IMR-90 (cell line): ENCODE measurements around the gene CPSF4. TPM values are rescaled to one million over a fixed set of nuclear protein-coding genes. Genes with fewer than 3 reads are reported as not detected.

Experiments used
- ATAC-seq: fragments of 200-7000 bp; cut with Tn5 transposase; 2 replicates; pipeline ENCODE4 v1.9.1; 2020; ENCODE audit warnings: low read depth, mild to moderate bottlenecking, moderate library complexity
- BruUV-seq: library from RNA; stranded (reverse); fragments of 400-500 nt; replicated peaks from 2 replicates; lab custom pipeline; 2021; lab: Mats Ljungman, UMichigan
- CTCF ChIA-PET: fragments of 300-600 bp; formaldehyde crosslinking; extraction: SDS; loops from one replicate; lab custom pipeline; 2021; ENCODE audit warnings: antibody characterized with exemption; lab: Yijun Ruan, JAX
- POLR2A ChIA-PET: fragments of 300-600 bp; sonication (Branson Sonifier 250); formaldehyde crosslinking; loops from one replicate; lab custom pipeline; 2022; ENCODE audit warnings: antibody characterized with exemption; ENCODE audit not compliant: unreplicated experiment; lab: Charles Lee
- DNase-seq: peaks from one replicate; pipeline ENCODE4 v3.0.0; 2013
- H2AFZ ChIP-seq: replicated peaks from 2 replicates; pipeline ENCODE3; 2013; ENCODE audit warnings: low read length, mild to moderate bottlenecking; ENCODE audit not compliant: poor library complexity
- H2AK5ac ChIP-seq: 2 replicates; pipeline ENCODE4 v1.6.1; 2013; ENCODE audit warnings: low read depth, low read length, inconsistent platforms
- H2AK9ac ChIP-seq: replicated peaks from 2 replicates; pipeline ENCODE3; 2013; ENCODE audit warnings: mild to moderate bottlenecking, low read depth, low read length, moderate library complexity; ENCODE audit not compliant: poor library complexity
- H2BK120ac ChIP-seq: 2 replicates; pipeline ENCODE4 v1.6.1; 2013; ENCODE audit warnings: low read depth, low read length, inconsistent platforms
- H2BK15ac ChIP-seq: 3 replicates; pipeline ENCODE4 v1.6.1; 2013; ENCODE audit warnings: low read depth, low read length, inconsistent platforms
- H2BK20ac ChIP-seq: 2 replicates; pipeline ENCODE4 v1.6.1; 2013; ENCODE audit warnings: low read depth, mild to moderate bottlenecking, inconsistent platforms, low read length, moderate library complexity
- H2BK5ac ChIP-seq: 2 replicates; pipeline ENCODE4 v1.6.1; 2013; ENCODE audit warnings: mild to moderate bottlenecking, low read depth, low read length, inconsistent platforms; ENCODE audit not compliant: poor library complexity, severe bottlenecking
- H3K14ac ChIP-seq: replicated peaks from 2 replicates; pipeline ENCODE4 v1.6.1; 2013; ENCODE audit warnings: low read depth, low read length, inconsistent platforms
- H3K18ac ChIP-seq: 2 replicates; pipeline ENCODE4 v1.6.1; 2013; ENCODE audit warnings: low read depth, low read length, control low read depth
- H3K23ac ChIP-seq: 2 replicates; pipeline ENCODE4 v1.6.1; 2013; ENCODE audit warnings: low read depth, low read length, inconsistent platforms
- H3K27ac ChIP-seq: 2 replicates; pipeline ENCODE4 v1.5.1; 2013; ENCODE audit warnings: mild to moderate bottlenecking, control low read depth, low read length; ENCODE audit not compliant: insufficient read depth
- H3K27me3 ChIP-seq: 2 replicates; pipeline ENCODE4 v1.6.1; 2013; ENCODE audit warnings: low read length; ENCODE audit not compliant: control insufficient read depth, insufficient read depth
- H3K36me3 ChIP-seq: 2 replicates; pipeline ENCODE4 v1.6.1; 2013; ENCODE audit warnings: low read length, mixed read lengths; ENCODE audit not compliant: control insufficient read depth, insufficient read depth
- H3K4ac ChIP-seq: 2 replicates; pipeline ENCODE4 v1.6.1; 2013; ENCODE audit warnings: low read depth, low read length, inconsistent platforms
- H3K4me1 ChIP-seq: 2 replicates; pipeline ENCODE4 v1.6.1; 2013; ENCODE audit warnings: low read length, mixed read lengths; ENCODE audit not compliant: control insufficient read depth, insufficient read depth
- H3K4me2 ChIP-seq: 2 replicates; pipeline ENCODE4 v1.6.1; 2013; ENCODE audit warnings: low read depth, mild to moderate bottlenecking, control low read depth, low read length, moderate library complexity
- H3K4me3 ChIP-seq: 2 replicates; pipeline ENCODE4 v1.5.1; 2013; ENCODE audit warnings: low read depth, mild to moderate bottlenecking, control low read depth, low read length, moderate library complexity; ENCODE audit not compliant: insufficient read depth
- H3K56ac ChIP-seq: 2 replicates; pipeline ENCODE4 v1.6.1; 2013; ENCODE audit warnings: low read length, inconsistent platforms; ENCODE audit not compliant: insufficient read depth; ENCODE audit errors: extremely low read depth
- H3K79me1 ChIP-seq, 2 experiments: 2 replicates each; pipeline ENCODE4 v1.6.1; 2013; ENCODE audit warnings: low read length in 2 of 2, inconsistent platforms in 1 of 2, low read depth in 1 of 2
- H3K9ac ChIP-seq: 2 replicates; pipeline ENCODE4 v1.6.1; 2013; ENCODE audit warnings: low read depth, low read length, control low read depth
- H3K9me1 ChIP-seq: 2 replicates; pipeline ENCODE4 v1.6.1; 2013; ENCODE audit warnings: low read length, inconsistent platforms; ENCODE audit not compliant: insufficient read depth
- H3K9me3 ChIP-seq: 2 replicates; pipeline ENCODE4 v1.6.1; 2013; ENCODE audit warnings: low read length; ENCODE audit not compliant: control insufficient read depth, insufficient read depth
- H4K20me1 ChIP-seq: 2 replicates; pipeline ENCODE4 v1.6.1; 2013; ENCODE audit warnings: low read length, inconsistent platforms; ENCODE audit not compliant: insufficient read depth
- H4K5ac ChIP-seq: 2 replicates; pipeline ENCODE4 v1.6.1; 2013; ENCODE audit warnings: mild to moderate bottlenecking, low read depth, low read length, control low read depth
- H4K8ac ChIP-seq, 2 experiments: 2 replicates each; pipeline ENCODE4 v1.6.1; 2013; ENCODE audit warnings: low read depth in 2 of 2, low read length in 2 of 2, control low read depth in 1 of 2, inconsistent platforms in 1 of 2
- H4K91ac ChIP-seq: 2 replicates; pipeline ENCODE4 v1.6.1; 2013; ENCODE audit warnings: low read depth, low read length, inconsistent platforms; ENCODE audit not compliant: insufficient read depth
- BHLHE40 ChIP-seq: fragments of 150-350 bp; IDR thresholded peaks from 2 replicates; pipeline ENCODE4 v1.6.1; 2016; ENCODE audit warnings: mild to moderate bottlenecking, low read depth, low read length
- CEBPB ChIP-seq: IDR thresholded peaks from 2 replicates; pipeline ENCODE4 v1.6.1; 2012; ENCODE audit warnings: low read depth, low read length, improper control_type of control experiment
- CHD1 ChIP-seq: IDR thresholded peaks from 2 replicates; pipeline ENCODE4 v1.6.1; 2012; ENCODE audit warnings: low read depth, low read length, improper control_type of control experiment
- ELK1 ChIP-seq: fragments of 150-350 bp; IDR thresholded peaks from 2 replicates; pipeline ENCODE4 v1.6.1; 2016; ENCODE audit warnings: low read depth, mild to moderate bottlenecking, low read length, moderate library complexity, borderline replicate concordance
- MAFK ChIP-seq: IDR thresholded peaks from 2 replicates; pipeline ENCODE4 v1.6.1; 2012; ENCODE audit warnings: low read depth, low read length, improper control_type of control experiment
- MAZ ChIP-seq: IDR thresholded peaks from 2 replicates; pipeline ENCODE4 v1.6.1; 2012; ENCODE audit warnings: low read depth, mild to moderate bottlenecking, low read length, improper control_type of control experiment, moderate library complexity, borderline replicate concordance
- MXI1 ChIP-seq: IDR thresholded peaks from 2 replicates; pipeline ENCODE4 v1.6.1; 2012; ENCODE audit warnings: low read depth, mild to moderate bottlenecking, low read length, moderate library complexity, borderline replicate concordance
- NFE2L2 ChIP-seq: fragments of 150-350 bp; IDR thresholded peaks from 2 replicates; pipeline ENCODE4 v1.6.1; 2016; ENCODE audit warnings: low read depth, mild to moderate bottlenecking, low read length
- POLR2A ChIP-seq: IDR thresholded peaks from 2 replicates; pipeline ENCODE4 v1.6.1; 2012; ENCODE audit warnings: mild to moderate bottlenecking, low read depth, low read length
- USF2 ChIP-seq: fragments of 150-350 bp; IDR thresholded peaks from 2 replicates; pipeline ENCODE4 v1.6.1; 2017; ENCODE audit warnings: mild to moderate bottlenecking, antibody characterized with exemption, low read length, low read depth
- WGBS, 2 experiments: methylation state at CpG; one replicate each; pipeline versions ENCODE4 v1.1.5 to v1.1.7; 2013; ENCODE audit warnings: missing lambda C conversion rate in 2 of 2; ENCODE audit not compliant: insufficient read length in 1 of 2; ENCODE audit errors: extremely low coverage in 2 of 2; 5-methylcytosine and 5-hydroxymethylcytosine counted together
- dilution Hi-C: fragments of 300-500 bp; cut with HindIII; formaldehyde crosslinking; loops from one replicate; pipeline ENCODE4 v1.14.3; 2018; ENCODE audit warnings: low sequenced_read_pairs; ENCODE audit not compliant: unreplicated experiment
- in situ Hi-C: fragments of 300-500 bp; cut with MboI; formaldehyde crosslinking; loops from 3 replicates; pipeline ENCODE4 v1.14.3; 2019; ENCODE audit warnings: low sequenced_read_pairs, inconsistent platforms, mixed read lengths
- intact Hi-C: fragments of 100-400 bp; cut with micrococcal nuclease; formaldehyde crosslinking; loops from 2 replicates; pipeline ENCODE4 v1.10.0; 2022
- polyA plus RNA-seq, 3 experiments: library from polyadenylated mRNA; depleted of rRNA; stranded (reverse); fragments of >200 nt; gene quantifications; 2 replicates each; pipeline ENCODE4 v1.2.3, GENCODE V29; 2012; ENCODE audit warnings: low replicate concordance in 1 of 3
- total RNA-seq: library from RNA; depleted of rRNA; stranded (reverse); fragments of >200 nt; gene quantifications from 2 replicates; pipeline ENCODE4 v1.2.3, GENCODE V29; 2012

CPSF4 gene
- total and polyA plus RNA-seq, 2 of the 4 experiments (the other 2 are of a cell fraction), result 23.8 to 44.9 TPM

DNA sequence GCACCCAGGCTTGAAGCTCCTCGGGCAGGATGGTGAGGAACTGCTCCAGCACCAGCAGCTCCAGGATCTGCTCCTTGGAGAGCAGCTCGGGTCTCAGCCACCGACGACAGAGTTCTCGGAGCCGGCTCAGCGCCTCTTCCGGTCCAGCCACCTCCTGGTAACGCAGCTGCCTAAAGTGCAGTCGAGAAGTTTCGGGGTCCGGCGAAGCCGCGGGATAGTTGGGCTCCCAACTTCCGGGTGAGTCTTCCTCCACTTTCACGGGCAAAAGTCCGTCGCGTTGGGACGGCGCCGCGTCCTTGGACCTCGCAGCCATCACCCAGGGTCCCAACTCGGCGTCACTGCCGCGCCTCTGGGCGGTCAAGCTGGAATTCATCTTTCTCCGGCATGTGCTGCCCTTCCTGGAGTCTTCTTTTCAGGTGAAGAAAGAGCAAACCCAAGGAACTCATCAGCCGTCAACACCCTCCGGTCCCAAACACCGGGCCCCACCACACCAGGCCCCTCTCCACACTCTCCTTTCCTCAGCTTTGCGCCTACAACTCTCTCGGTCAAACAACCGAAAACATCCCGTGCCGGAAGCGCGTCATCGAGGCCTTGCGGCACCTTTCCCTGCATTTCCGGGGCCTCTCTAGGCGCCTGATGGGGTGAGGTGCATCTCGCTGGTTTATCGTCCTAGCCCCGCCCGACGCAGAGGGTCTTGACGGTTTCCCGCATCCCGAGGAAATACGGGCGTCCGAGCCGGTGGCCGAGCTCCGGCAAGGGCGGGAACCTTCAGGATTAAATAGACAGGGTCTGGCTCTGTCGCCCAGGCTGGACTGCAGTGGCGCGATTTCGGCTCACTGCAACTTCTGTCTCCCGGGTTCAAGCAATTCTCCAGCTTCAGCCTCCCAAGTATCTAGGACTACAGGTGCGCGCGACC is 61.2 kb downstream of the CPSF4 start, which contains the start of gene ZNF394:
TSS of gene ZNF394 (minus strand) at position 561 of the 916 bp plus-strand sequence. CDS start at position 373, 188 bp downstream.
- peak within 1 kb of the TSS; percentile 34 for H2BK5ac ChIP-seq
- peaks cover 11% of the 10 kb centered on the region; the same call in 1 of the 2 replicates for H4K20me1 ChIP-seq
- 0 out of 2 replicates have a peak within 1 kb of the TSS, but pooled peaks have one; percentile 4 for H2BK120ac ChIP-seq
- ATAC-seq (peak; percentile 47), DNase-seq (peak; percentile 93)
- in situ Hi-C loops (no loop called here), dilution Hi-C loops (no loop called here), intact Hi-C loops (loop anchor here (1.0 kb wide), 1 partner anchor 28 kb away; the partner anchor contains the start of gene ZNF789)
- TF ChIP-seq CHD1 (no peak), CEBPB (peak; percentile 78), MAZ (peak; percentile 69; the same call in 1 of the 2 replicates), POLR2A (peak; percentile 95), MAFK (no peak), MXI1 (peak; percentile 45; the same call in 1 of the 2 replicates), ELK1 (no peak), NFE2L2 (no peak), BHLHE40 (peak; percentile 91), USF2 (no peak)
- H3K27ac ChIP-seq, result peak within 1 kb of the TSS; percentile 59
- peaks cover 4% of the 10 kb centered on the region for H3K9me3 ChIP-seq
- H4K91ac ChIP-seq, result peak within 1 kb of the TSS; percentile 66
- H4K5ac ChIP-seq, result peak within 1 kb of the TSS; percentile 39
- H3K27me3 ChIP-seq, result no peaks in the 10 kb centered on the region
- H2AK9ac ChIP-seq, result peak within 1 kb of the TSS; percentile 95
- peaks cover 3% of the 10 kb centered on the region for H3K4me1 ChIP-seq
- H3K56ac ChIP-seq, result peak within 1 kb of the TSS; percentile 74
- peak within 1 kb of the TSS; percentile 57 for H2AK5ac ChIP-seq
- ChIA-PET CTCF (interaction anchor here (0.6 kb wide), 1 partner anchor 577 kb away, joined by 3 read pairs; no protein-coding TSS in a partner anchor), POLR2A (interaction anchor here (0.6 kb wide), 1 partner anchor 11 kb away, joined by 7 read pairs; no protein-coding TSS in a partner anchor)
- TSS peak; percentile 73 for BruUV-seq
- H2AFZ ChIP-seq, result peak within 1 kb of the TSS; percentile 97
- H3K14ac ChIP-seq, result peak within 1 kb of the TSS; percentile 70
- WGBS, 2 experiments, result 0% methylated on average over 36 of the region's 68 CpGs; no CpG with 5 or more reads in 1 of the 2 experiments
- no peak within 1 kb of the TSS for H2BK20ac ChIP-seq
- H3K18ac ChIP-seq, result no peak within 1 kb of the TSS
- H3K4me2 ChIP-seq, result peak within 1 kb of the TSS; percentile 96
- peak within 1 kb of the TSS; percentile 57 for H3K4me3 ChIP-seq
- H2BK15ac ChIP-seq, result no peak within 1 kb of the TSS
- peaks cover 10 to 34% of the 10 kb centered on the region in 2 experiments for H3K79me1 ChIP-seq
- 0 out of 2 replicates have a peak, but pooled peaks cover 4% of the 10 kb centered on the region for H3K9me1 ChIP-seq
- peak within 1 kb of the TSS; percentile 67 to 91 for H4K8ac ChIP-seq
- peak within 1 kb of the TSS; percentile 81 for H3K4ac ChIP-seq
- peak within 1 kb of the TSS; percentile 68 for H3K9ac ChIP-seq
- peak within 1 kb of the TSS; percentile 81 for H3K23ac ChIP-seq
- H3K36me3 ChIP-seq, result peaks cover 12% of the 10 kb centered on the region
